ENCODE data around the gene MALT1.
"Not testable (repeated sequence)": the region's sequence is repeated elsewhere in the genome, so short reads cannot be mapped to it uniquely, and the experiment has no call there.

MALT1 gene

DNA sequence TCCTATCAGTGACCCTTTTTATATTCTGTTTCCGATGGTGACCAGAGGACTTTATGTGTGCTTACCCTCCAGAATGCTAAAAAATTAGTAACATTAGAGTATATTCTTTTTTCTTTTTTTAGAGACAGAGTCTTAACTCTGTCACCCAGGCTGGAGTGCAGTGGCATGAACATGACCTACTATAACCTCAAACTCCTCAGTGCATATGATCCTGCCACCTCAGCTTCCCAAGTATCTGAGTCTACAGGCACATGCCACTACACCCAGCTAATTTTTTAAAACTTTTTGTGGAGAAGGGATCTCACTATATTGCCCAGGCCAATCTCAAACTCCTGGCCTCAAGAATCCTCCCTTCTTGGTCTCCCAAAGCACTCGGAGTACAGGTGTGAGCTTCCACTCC lies 74.6 kb downstream of the MALT1 start:
- no peak for DNase-seq

DNA sequence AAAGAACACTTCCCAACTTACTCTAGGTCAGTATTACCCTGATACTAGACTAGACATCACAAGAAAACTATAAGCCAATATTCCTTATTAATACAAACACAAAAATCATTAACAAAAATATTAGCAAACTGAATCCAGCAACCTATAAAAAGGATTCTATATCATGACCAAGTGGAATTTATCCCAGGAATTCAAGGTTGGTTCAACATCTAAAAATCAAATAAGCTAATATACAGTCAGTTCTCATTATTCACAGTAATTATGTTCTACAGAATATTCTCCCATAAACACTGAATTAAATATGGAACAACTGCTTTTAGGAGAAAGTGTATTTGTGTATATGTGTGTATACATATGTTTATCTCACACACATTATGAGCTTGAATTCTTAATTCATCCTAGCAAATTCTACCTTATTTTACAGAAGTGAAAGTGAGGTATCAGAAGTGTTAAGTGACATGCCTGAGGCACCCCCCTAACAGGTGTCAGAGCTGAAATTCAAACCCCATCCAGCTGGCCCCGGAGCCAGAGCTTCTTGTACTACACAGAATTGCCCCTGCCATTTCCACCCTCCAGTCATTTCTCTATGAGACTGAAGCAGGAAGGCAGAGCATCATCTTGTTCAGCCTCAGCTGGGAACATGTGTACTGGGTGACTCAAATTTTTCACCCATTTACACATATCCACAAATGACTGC lies 77.8 kb downstream of the MALT1 start:
- peak in 1 of 3 experiments; percentile 22 for DNase-seq

GRCh38 chr18:58753976-58754375 lies 82.7 kb downstream of the MALT1 start:
- no peak for DNase-seq

GRCh38 chr18:58754544-58755068 lies 83.3 kb downstream of the MALT1 start:
- DNase-seq: no peak

DNA sequence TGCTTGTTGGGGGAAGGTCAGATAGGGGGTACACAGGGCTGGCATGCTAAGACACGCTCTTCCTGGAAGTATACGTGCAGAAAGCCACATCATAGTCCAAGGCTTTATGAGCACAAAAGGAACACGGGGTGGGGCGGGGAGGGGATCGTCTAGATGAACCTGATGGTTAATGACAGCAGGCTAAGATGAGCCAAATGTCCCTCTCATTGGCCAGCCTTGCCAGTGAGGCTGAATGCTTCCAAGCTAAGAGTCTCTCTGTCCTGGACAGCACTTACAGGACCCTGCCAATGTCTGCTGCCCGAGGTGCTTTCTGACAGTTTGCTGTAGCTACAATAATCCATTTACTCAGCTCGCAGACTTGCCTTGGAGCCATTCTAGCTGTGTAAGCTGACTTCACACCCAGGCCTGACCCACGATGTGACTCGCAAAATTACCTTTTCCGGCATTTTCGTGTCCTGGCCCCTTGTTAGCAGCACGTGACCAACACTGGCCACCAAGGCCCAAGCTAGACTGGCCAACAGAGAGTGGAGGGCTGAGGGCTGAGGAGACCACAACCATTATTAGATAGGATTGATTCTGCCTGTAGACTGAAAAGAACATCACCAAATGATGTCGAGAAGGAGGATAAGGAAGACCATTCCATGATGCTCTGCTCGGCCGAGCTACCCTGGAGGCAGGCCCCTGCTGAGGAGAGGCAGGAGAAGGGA lies 84.2 kb downstream of the MALT1 start:
- DNase-seq: no peak

DNA sequence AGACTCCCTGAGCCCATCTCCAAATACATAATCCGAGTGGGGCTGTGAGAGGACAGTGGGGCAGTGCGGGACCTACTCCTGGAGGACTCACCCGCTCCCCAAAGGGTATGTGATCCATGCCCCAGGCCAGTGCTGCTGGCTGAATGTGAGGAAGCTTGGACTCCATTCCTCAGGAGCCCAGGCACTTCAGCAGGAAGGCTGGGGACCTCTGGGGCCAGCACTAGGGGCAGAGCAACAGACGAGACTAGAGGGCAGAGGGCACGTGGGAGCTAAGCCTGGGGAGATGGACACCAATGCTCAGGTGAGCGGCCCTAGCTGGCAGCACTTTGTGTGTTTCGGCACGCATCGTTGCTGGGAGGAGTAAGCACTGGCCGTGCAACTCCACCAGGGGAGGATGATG lies 84.9 kb downstream of the MALT1 start:
- DNase-seq: no peak

DNA sequence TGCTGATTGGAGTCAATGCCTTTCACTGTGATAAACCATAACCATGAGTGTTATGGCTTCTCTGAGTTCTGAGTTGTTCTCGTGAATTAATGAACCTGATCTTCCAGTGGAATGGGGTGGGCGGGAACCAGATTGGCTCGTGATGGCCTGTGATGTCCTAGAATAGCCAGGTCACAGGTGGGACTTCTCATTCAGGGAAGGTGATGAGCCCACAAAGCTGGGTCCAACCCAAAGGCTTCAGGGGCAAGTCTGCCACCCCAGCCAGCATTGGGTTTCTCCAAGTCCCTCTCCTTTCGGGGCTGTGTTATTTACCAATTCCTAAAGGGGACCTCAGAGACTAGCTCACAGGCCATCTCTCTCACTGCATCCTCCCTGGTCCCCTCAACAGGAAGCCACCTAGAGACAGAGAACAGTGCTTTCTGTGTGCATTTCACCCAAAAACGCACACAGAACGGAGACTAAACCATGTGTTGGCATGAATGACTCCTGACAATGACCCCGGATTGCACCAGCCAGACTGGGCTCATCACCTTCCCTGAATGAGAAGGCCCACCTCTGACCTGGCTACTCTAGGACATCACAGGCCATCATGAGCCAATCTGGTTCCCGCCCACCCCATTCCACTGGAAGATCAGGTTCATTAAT lies 85.5 kb downstream of the MALT1 start:
- no peak for DNase-seq

GRCh38 chr18:58757351-58757750 lies 86.1 kb downstream of the MALT1 start:
- not testable (repeated sequence) for DNase-seq

DNA sequence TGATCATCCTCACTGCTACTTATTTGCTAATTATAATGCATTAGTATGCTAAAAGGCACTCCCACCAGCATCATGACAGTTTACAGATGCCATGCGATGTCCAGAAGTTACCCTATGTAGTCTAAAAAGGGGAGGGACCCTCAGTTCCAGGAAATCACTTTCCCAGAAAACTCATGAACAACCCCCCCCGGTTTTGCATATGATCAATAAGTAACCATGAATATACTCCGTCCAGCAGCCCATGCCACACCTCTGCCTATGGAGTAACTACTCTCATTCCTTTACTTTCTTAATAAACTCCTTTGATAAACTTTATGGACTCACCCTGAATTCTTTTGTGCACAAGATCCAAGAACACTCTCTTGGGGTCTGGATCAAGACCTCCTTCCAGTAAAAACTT lies 86.8 kb downstream of the MALT1 start:
- no peak for DNase-seq

DNA sequence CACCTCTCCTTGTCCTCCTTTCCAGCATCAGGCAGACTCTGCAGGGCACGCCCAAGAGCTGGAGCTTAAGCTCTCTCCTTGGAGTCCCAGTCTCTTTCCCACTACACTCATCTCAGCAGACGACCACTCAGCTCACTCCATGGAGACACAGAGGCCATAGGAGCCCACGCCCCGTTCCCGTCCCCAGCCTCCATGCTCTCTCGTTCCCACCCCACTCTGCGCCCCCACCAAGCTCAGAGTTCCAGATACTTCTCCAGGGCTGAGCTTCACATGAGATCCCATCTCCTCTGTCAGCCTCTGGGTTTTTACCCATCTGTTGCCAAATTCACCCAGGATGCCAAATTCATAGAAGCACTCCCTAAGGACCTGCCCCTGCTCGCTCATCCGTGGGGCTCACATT lies 87.3 kb downstream of the MALT1 start:
- no peak for DNase-seq

DNA sequence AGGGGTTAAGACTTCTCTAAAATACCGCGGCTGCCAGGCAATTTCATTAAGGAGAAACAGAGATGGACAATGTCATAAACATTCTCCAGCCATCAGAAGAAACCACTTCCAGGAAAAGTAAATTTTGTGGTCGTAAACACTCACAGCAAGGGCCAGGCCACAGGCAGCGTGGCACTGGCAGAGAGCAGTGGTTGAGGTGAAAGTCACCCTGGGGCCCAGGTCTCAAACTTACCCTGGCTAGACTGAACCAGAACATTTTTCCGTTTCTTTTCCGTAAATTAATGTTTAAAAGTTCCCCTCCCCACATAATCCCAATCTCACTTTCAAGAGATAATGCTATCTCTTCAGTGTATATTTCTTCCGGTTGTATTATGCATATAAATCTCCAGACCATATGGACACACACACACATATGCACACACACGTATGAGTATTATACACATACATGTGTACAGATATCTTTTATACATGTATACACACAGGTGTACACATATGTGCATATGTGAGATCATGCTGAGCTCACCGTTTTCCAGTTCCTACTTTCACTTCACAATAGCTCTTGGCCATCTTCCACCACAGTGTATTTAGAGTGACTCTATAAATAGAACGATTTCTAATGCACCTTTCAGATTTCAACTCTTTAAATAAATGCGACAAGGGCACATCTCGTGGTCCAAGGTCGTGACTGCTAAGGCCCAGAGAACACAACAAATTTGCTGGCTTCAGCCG lies 90.1 kb downstream of the MALT1 start:
- DNase-seq: no peak

DNA sequence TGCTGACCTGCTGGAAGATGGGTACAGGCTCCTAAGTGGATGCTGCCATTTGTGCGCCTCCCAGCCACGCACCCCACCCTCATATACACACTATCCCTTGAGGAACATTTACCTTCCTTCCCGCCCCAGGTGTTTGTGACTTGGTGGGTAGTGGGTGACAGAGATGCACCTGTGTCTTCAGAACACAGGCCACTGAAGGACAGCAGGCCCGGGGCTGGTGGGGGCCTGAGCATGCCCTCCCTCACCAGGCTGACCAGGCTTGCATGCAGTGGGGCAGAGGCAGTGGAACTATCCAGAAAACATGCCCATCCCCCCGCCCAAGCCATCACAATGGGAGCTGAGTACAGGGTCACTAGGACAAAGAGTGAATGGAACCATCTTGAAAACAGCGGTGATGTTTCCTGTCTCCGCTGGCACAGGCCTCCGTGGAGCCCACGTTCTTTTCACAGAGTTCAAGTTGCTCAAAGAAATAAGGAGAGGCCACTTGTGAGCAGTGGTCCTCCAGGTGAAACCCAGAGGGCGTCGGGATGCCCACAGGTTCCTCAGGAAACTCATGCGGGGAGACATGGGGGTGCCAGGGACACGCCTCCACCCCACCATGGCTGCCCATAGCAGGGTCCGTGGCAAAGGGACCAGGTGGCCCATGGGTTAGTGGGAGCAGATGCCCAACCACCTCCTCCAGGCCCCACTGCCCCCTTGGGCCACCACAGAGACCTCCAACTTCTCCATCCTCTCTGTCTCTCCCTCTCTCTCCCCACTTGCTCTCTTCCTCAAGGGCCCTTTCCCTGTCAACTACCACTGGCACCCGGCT lies 90.9 kb downstream of the MALT1 start:
- no peak for DNase-seq

DNA sequence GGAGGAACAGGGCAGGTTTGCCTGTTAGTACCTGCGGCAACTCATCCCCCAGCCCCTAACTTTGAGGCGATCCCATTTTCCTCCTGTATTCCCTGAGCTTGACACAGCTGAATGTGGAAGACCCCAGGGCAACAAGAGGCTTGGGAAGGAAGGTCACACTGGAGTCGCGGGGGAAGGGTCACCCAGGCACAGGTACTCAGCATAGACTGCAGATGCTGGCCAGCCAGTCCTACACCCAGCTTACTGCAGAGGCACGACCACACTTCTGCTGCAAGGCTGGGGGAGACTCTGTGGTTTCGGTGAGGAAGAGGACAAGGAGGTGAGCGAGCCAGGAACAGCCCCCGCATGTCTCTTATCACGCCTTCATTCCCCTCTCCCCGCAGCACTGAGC lies 91.5 kb downstream of the MALT1 start:
- no peak for DNase-seq

- no peak for DNase-seq
These were observed 94.9 kb downstream of the MALT1 start for GRCh38 chr18:58766164-58766563.

DNA sequence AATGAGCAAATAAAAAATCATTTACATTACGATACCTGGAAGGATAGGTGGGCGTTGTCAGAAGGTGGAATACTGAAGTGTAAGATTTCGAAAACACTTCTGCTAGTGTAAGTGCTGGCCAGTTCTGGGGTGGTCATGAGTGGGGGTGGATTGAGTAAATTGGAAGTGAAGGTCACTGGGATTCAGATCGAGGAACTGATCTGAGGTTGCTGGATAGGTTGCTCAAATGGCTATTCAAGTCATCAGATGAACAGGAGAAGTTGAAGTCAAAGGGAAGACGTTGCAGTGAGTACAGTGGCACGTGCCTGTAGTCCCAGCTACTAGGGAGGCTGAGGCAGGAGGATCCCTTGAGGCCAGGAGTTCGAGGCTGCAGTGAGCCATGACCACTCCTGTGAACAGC lies 95.7 kb downstream of the MALT1 start:
- no peak for DNase-seq

- DNase-seq: peak; percentile 70 to 92 (median 88)
These were observed 97.2 kb downstream of the MALT1 start for GRCh38 chr18:58768293-58768974.

DNA sequence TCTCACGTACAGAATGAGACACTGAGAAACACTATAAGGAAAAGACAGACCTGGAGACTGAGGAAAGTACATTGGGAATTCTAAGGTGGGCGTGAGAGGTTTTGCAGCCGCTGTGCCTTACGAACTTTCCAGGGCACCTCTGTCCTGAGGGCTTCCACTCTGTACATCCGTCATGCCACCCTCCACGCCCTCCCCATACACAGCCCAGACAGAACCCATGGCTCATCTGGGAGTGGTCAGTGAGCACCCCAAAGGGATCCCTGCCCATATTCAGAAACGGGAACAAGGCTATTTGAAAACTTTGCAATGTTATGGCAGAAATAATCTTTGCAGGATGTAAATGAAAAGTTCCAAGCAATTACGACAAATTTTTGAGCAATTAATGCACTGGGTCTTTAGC lies 98.1 kb downstream of the MALT1 start:
- DNase-seq: peak in 1 of 3 experiments; percentile 58

- DNase-seq: no peak
These were observed 99.3 kb downstream of the MALT1 start for GRCh38 chr18:58770601-58771000.

DNA sequence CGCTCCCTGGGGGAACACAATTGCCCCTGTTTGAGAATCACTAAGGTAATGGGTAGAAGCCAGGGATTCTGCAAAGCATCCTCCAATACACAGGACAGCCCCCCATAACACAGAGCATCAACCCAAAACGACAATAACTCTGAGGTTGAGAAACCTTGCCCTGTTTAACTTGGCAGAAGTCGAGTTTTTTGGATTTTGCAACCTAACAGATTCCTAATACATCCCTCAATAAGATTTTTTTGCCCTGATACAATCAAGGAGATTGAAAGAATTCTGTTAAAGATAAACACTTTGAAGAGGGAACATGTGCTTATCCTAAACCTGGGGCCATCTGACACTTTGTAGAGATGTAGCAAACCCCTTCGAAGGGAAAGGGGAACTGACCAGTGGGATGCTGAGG lies 100.9 kb downstream of the MALT1 start:
- DNase-seq: no peak

- DNase-seq: no peak
These were observed 104.8 kb downstream of the MALT1 start for GRCh38 chr18:58776084-58776483.

DNA sequence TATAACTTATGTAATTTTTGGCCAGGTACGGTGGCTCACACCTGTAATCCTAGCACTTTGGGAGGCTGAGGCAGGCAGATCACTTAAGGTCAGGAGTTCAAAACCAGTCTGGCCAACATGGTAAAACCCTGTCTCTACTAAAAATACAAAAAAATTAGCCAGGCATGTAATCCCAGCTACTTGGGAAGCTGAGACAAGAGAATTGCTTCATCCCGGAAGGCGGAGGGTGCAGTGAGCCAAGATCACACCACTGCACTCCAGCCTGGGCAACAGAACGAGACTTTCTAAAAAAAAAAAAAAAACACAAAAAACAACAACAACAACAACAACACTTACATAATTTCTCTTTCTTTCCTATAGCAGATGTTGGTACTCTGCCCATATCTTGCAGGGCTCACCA lies 105.3 kb downstream of the MALT1 start:
- DNase-seq: not testable (repeated sequence)

GRCh38 chr18:58777471-58777870 lies 106.2 kb downstream of the MALT1 start:
- DNase-seq: no peak
